WTC11 (cell line): ENCODE measurements around the gene CGNL1. TPM values are rescaled to one million over a fixed set of nuclear protein-coding genes. Genes with fewer than 3 reads are reported as not detected.
A peak's percentile ranks its signal among the peaks of the same experiment; 100 is the strongest.

ENCODE experiments used
- ATAC-seq: fragments of 200-7000 bp; cut with Tn5 transposase; 2 replicates; pipeline ENCODE4 v1.10.0; 2021; ENCODE audit warnings: mild to moderate bottlenecking, moderate library complexity
- CTCF ChIA-PET: fragments of 300-600 bp; sonication (Branson Sonifier 250); formaldehyde crosslinking; loops from one replicate; lab custom pipeline; 2021; ENCODE audit warnings: antibody characterized with exemption; lab: Charles Lee
- POLR2A ChIA-PET: fragments of 350-600 bp; sonication (Branson Sonifier 250); formaldehyde crosslinking; loops from one replicate; lab custom pipeline; 2021; ENCODE audit warnings: antibody characterized with exemption; lab: Charles Lee
- DNase-seq: peaks from one replicate; pipeline ENCODE4 v3.0.0; 2021; ENCODE audit warnings: low spot score
- H3K27ac Mint-ChIP-seq: 2 replicates; pipeline ENCODE4 v1.8.0; 2021; ENCODE audit warnings: mixed read lengths
- H3K27me3 Mint-ChIP-seq: 2 replicates; pipeline ENCODE4 v1.8.0; 2021; ENCODE audit warnings: low read depth, mild to moderate bottlenecking, moderate library complexity, mixed read lengths
- H3K36me3 Mint-ChIP-seq: 2 replicates; pipeline ENCODE4 v1.8.0; 2021; ENCODE audit warnings: mixed read lengths
- H3K4me1 Mint-ChIP-seq: 2 replicates; pipeline ENCODE4 v1.8.0; 2022; ENCODE audit warnings: mixed read lengths
- H3K4me3 Mint-ChIP-seq: 2 replicates; pipeline ENCODE4 v1.8.0; 2021; ENCODE audit warnings: mild to moderate bottlenecking, moderate library complexity, mixed read lengths
- H3K9me3 Mint-ChIP-seq: 2 replicates; pipeline ENCODE4 v1.8.0; 2021; ENCODE audit warnings: mixed read lengths
- AFF4 ChIP-seq: sonication (generic); formaldehyde crosslinking; IDR thresholded peaks from 2 replicates; pipeline ENCODE4 v1.8.1; 2023; ENCODE audit warnings: mild to moderate bottlenecking, missing genetic modification reagents, borderline replicate concordance
- ATF2 ChIP-seq: sonication (generic); formaldehyde crosslinking; IDR thresholded peaks from 2 replicates; pipeline ENCODE4 v1.8.1; 2022; ENCODE audit warnings: low read depth, missing genetic modification reagents, borderline replicate concordance
- CREB1 ChIP-seq: sonication (generic); formaldehyde crosslinking; IDR thresholded peaks from 2 replicates; pipeline ENCODE4 v1.8.0; 2023; ENCODE audit warnings: mild to moderate bottlenecking, missing genetic modification reagents
- E2F5 ChIP-seq: sonication (generic); formaldehyde crosslinking; IDR thresholded peaks from 2 replicates; pipeline ENCODE4 v1.8.1; 2022; ENCODE audit warnings: mild to moderate bottlenecking, moderate library complexity, missing genetic modification reagents
- ELF4 ChIP-seq: sonication (generic); formaldehyde crosslinking; IDR thresholded peaks from 2 replicates; pipeline ENCODE4 v1.8.1; 2022; ENCODE audit warnings: low read depth, mild to moderate bottlenecking, moderate library complexity, missing genetic modification reagents
- FOXP1 ChIP-seq: sonication (generic); formaldehyde crosslinking; IDR thresholded peaks from 2 replicates; pipeline ENCODE4 v1.8.0; 2022; ENCODE audit warnings: missing genetic modification reagents, mild to moderate bottlenecking, moderate library complexity, borderline replicate concordance
- GABPB1 ChIP-seq: sonication (generic); formaldehyde crosslinking; IDR thresholded peaks from 2 replicates; pipeline ENCODE4 v1.8.1; 2023; ENCODE audit warnings: mild to moderate bottlenecking, missing genetic modification reagents
- GTF2I ChIP-seq: fragments of 250-450 bp; sonication (Bioruptor Pico); conservative IDR thresholded peaks from 2 replicates; pipeline ENCODE4 v1.4.0; 2021; ENCODE audit warnings: mild to moderate bottlenecking
- JAZF1 ChIP-seq: fragments of 250-450 bp; sonication (Bioruptor Pico); IDR thresholded peaks from 2 replicates; pipeline ENCODE4 v1.9.0; 2021; ENCODE audit warnings: moderate library complexity, mild to moderate bottlenecking, inconsistent platforms
- KAT7 ChIP-seq: sonication (generic); formaldehyde crosslinking; IDR thresholded peaks from 2 replicates; pipeline ENCODE4 v1.8.1; 2023; ENCODE audit warnings: missing genetic modification reagents, mild to moderate bottlenecking, borderline replicate concordance
- MAX ChIP-seq: sonication (generic); formaldehyde crosslinking; IDR thresholded peaks from 2 replicates; pipeline ENCODE4 v1.8.0; 2022; ENCODE audit warnings: mild to moderate bottlenecking, missing genetic modification reagents
- MLX ChIP-seq: sonication (generic); formaldehyde crosslinking; IDR thresholded peaks from 2 replicates; pipeline ENCODE4 v1.8.1; 2023; ENCODE audit warnings: mild to moderate bottlenecking, missing genetic modification reagents, moderate library complexity
- MYBL2 ChIP-seq: sonication (generic); formaldehyde crosslinking; IDR thresholded peaks from 2 replicates; pipeline ENCODE4 v1.8.1; 2023; ENCODE audit warnings: mild to moderate bottlenecking, moderate library complexity, missing genetic modification reagents
- PRDM15 ChIP-seq: sonication (generic); formaldehyde crosslinking; IDR thresholded peaks from 2 replicates; pipeline ENCODE4 v1.8.0; 2022; ENCODE audit warnings: missing genetic modification reagents
- SMAD3 ChIP-seq: sonication (generic); formaldehyde crosslinking; IDR thresholded peaks from 2 replicates; pipeline ENCODE4 v1.8.0; 2022; ENCODE audit warnings: missing genetic modification reagents, mild to moderate bottlenecking, borderline replicate concordance
- SOX15 ChIP-seq: fragments of 250-450 bp; sonication (Bioruptor Pico); IDR thresholded peaks from 2 replicates; pipeline ENCODE4 v1.9.0; 2021; ENCODE audit warnings: mild to moderate bottlenecking
- TEAD1 ChIP-seq: sonication (generic); formaldehyde crosslinking; IDR thresholded peaks from 2 replicates; pipeline ENCODE4 v1.8.0; 2022; ENCODE audit warnings: mild to moderate bottlenecking, missing genetic modification reagents
- ZNF138 ChIP-seq: sonication (generic); formaldehyde crosslinking; conservative IDR thresholded peaks from 2 replicates; pipeline ENCODE4 v1.8.1; 2022; ENCODE audit warnings: mild to moderate bottlenecking, moderate library complexity, missing genetic modification reagents
- ZNF423 ChIP-seq: fragments of 250-450 bp; sonication (Bioruptor Pico); IDR thresholded peaks from 2 replicates; pipeline ENCODE4 v2.1.2; 2022; ENCODE audit warnings: mild to moderate bottlenecking, moderate library complexity
- ZNF671 ChIP-seq: fragments of 250-450 bp; sonication (Bioruptor Pico); IDR thresholded peaks from 2 replicates; pipeline ENCODE4 v1.8.0; 2021; ENCODE audit warnings: mild to moderate bottlenecking
- ZSCAN18 ChIP-seq: fragments of 250-450 bp; sonication (Bioruptor Pico); IDR thresholded peaks from 2 replicates; pipeline ENCODE4 v2.1.2; 2022; ENCODE audit warnings: mild to moderate bottlenecking, moderate library complexity
- total RNA-seq: library from RNA; stranded (reverse); gene quantifications from 3 replicates; pipeline ENCODE4 v1.2.3, GENCODE V29; 2021

CGNL1 gene
- total RNA-seq, 1 experiment from 2014 or later = 57.3 TPM

GRCh38 chr15:57377478-57377847 is 1.2 kb downstream of the CGNL1 start:
- Mint-ChIP-seq H3K27ac (peak overlapping the region; percentile 57; the same call in 1 of the 2 replicates), H3K9me3 (no peaks in the 10 kb centered on the region), H3K4me1 (peaks cover 56% of the 10 kb centered on the region), H3K36me3 (no peaks in the 10 kb centered on the region), H3K27me3 (peaks cover 29% of the 10 kb centered on the region), H3K4me3 (peak overlapping the region; percentile 84)
- ATAC-seq = peak; percentile 9; the same call in 1 of the 2 replicates
- TF ChIP-seq ZSCAN18 (CRISPR knock-in tag) = no peak
- TF ChIP-seq PRDM15 = no peak
- TF ChIP-seq E2F5 = no peak
- TF ChIP-seq KAT7 = no peak
- no peak for TF ChIP-seq MAX
- TF ChIP-seq SOX15 (CRISPR knock-in tag) = no peak
- no peak for TF ChIP-seq MYBL2
- no peak for TF ChIP-seq JAZF1 (CRISPR knock-in tag)
- TF ChIP-seq ZNF671 = no peak
- no peak for TF ChIP-seq ZNF423 (CRISPR knock-in tag)
- no peak for TF ChIP-seq CREB1 (CRISPR knock-in tag)
- TF ChIP-seq SMAD3 (CRISPR knock-in tag) = no peak
- TF ChIP-seq FOXP1 (CRISPR knock-in tag) = no peak
- TF ChIP-seq GABPB1 = no peak
- TF ChIP-seq ATF2 (CRISPR knock-in tag) = no peak
- TF ChIP-seq GTF2I (CRISPR knock-in tag) = no peak
- TF ChIP-seq TEAD1 = no peak
- no peak for TF ChIP-seq MLX (CRISPR knock-in tag)
- no peak for DNase-seq
- ChIA-PET POLR2A (interaction anchor here (1.7 to 2.0 kb wide), 2 partner anchors 8 to 10 kb away, joined by 8 to 10 read pairs; no protein-coding TSS in a partner anchor), CTCF (interaction anchor here (0.6 to 2.8 kb wide), 9 partner anchors 9 to 165 kb away, joined by 3 to 17 read pairs (median 9); no protein-coding TSS in a partner anchor)

GRCh38 chr15:57379487-57379886 is 3.2 kb downstream of the CGNL1 start:
- Mint-ChIP-seq H3K27me3 (peaks cover 23% of the 10 kb centered on the region), H3K9me3 (no peaks in the 10 kb centered on the region), H3K4me3 (no peak overlapping the region), H3K27ac (no peak overlapping the region), H3K36me3 (no peaks in the 10 kb centered on the region), H3K4me1 (peaks cover 72% of the 10 kb centered on the region)
- CTCF ChIA-PET = interaction anchor here (1.6 kb wide), 1 partner anchor 15 kb away, joined by 4 read pairs; no protein-coding TSS in a partner anchor
- POLR2A ChIA-PET = no interaction called here
- DNase-seq (no peak), ATAC-seq (no peak)
- TF ChIP-seq ELF4 (CRISPR knock-in tag) = no peak
- no peak for TF ChIP-seq AFF4
- no peak for TF ChIP-seq ZNF138
- TF ChIP-seq PRDM15 = no peak
